Prostate gland (tissue), 2 donors: ENCODE data around the gene VNN1.

Experiments used
- POLR2A ChIP-seq: fragments of 450-650 bp; IDR thresholded peaks from one replicate; pipeline ENCODE4 v1.6.1; 2016; ENCODE audit warnings: antibody characterized with exemption, mild to moderate bottlenecking
- POLR2AphosphoS5 ChIP-seq: sonication (generic); formaldehyde crosslinking; IDR thresholded peaks from one replicate; pipeline ENCODE4 v1.6.1; 2017; ENCODE audit warnings: antibody characterized with exemption
- TF ChIP-seq, protein P1 (sequence below), 4 experiments: fragments of 200-600 bp in 2 of 4; fragments of 450-650 bp in 2 of 4; sonication (generic) in 2 of 4; IDR thresholded peaks; 1 replicate in 3 of 4; 2 replicates in 1 of 4; pipeline ENCODE4 v1.5.1; 2016 to 2019; ENCODE audit warnings: antibody characterized with exemption in 4 of 4, mild to moderate bottlenecking in 2 of 4, moderate library complexity in 2 of 4

DNA sequence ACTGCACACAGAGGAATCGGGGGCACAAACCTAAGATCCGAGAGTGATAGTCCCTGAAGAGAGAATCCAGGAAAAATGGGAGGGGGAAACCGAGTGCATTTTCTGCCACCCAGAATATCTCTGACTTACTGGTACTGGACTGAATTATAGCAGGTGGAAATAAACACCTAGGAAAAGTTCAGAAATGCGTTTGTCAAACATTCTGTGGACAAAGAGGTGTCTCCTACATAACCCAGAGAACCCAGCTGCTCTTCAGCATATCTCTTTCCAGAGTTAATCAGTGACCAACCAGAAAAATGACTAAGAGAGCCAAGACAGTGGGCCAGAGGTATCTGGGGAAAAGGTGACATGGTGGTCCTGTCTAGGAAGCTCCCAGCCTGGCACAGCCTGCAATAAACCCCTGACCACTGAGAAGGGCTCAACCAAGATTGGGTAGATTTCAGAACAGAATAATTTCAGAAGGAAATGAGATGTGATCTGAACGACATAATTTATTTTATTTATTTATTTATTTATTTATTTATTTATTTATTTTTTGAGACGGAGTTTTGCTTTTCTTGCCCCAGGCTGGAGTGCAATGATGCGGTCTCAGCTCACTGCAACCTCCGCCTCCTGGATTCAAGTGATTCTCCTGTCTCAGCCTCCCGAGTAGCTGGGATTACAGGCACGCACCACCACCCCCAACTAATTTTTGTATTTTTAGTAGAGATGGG, 6.0 kb upstream of the VNN1 start:
- no peak for TF ChIP-seq POLR2A
- no peak for TF ChIP-seq POLR2AphosphoS5
- TF ChIP-seq, protein P1, sequence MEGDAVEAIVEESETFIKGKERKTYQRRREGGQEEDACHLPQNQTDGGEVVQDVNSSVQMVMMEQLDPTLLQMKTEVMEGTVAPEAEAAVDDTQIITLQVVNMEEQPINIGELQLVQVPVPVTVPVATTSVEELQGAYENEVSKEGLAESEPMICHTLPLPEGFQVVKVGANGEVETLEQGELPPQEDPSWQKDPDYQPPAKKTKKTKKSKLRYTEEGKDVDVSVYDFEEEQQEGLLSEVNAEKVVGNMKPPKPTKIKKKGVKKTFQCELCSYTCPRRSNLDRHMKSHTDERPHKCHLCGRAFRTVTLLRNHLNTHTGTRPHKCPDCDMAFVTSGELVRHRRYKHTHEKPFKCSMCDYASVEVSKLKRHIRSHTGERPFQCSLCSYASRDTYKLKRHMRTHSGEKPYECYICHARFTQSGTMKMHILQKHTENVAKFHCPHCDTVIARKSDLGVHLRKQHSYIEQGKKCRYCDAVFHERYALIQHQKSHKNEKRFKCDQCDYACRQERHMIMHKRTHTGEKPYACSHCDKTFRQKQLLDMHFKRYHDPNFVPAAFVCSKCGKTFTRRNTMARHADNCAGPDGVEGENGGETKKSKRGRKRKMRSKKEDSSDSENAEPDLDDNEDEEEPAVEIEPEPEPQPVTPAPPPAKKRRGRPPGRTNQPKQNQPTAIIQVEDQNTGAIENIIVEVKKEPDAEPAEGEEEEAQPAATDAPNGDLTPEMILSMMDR (IDR thresholded peaks at IDR 0.05): no peak
